H9 (cell line): ENCODE measurements around the gene ATF7. TPM values are rescaled to one million over a fixed set of nuclear protein-coding genes. Genes with fewer than 3 reads are reported as not detected.
A peak's percentile ranks its signal among the peaks of the same experiment; 100 is the strongest.

Experiments used
- DNase-seq: peaks from one replicate; pipeline ENCODE4 v3.0.0-alpha.2; 2017
- H2AFZ ChIP-seq: one replicate; pipeline ENCODE4 v1.6.1; 2013; ENCODE audit warnings: mild to moderate bottlenecking, low read length, control low read depth, moderate library complexity
- H2AK5ac ChIP-seq: 2 replicates; pipeline ENCODE4 v1.6.1; 2013; ENCODE audit warnings: low read length, control low read depth, mixed read lengths; ENCODE audit not compliant: insufficient read length
- H2BK120ac ChIP-seq: one replicate; pipeline ENCODE4 v1.6.1; 2013; ENCODE audit warnings: low read depth, mild to moderate bottlenecking, low read length, control low read depth, inconsistent platforms; ENCODE audit not compliant: poor library complexity, severe bottlenecking
- H2BK12ac ChIP-seq: 2 replicates; pipeline ENCODE4 v1.6.1; 2013; ENCODE audit warnings: low read length, control low read depth, mixed read lengths, low read depth; ENCODE audit not compliant: insufficient read length
- H2BK15ac ChIP-seq: 2 replicates; pipeline ENCODE4 v1.6.1; 2013; ENCODE audit warnings: low read depth, low read length, control low read depth
- H2BK20ac ChIP-seq: one replicate; pipeline ENCODE4 v1.6.1; 2013; ENCODE audit warnings: low read depth, mild to moderate bottlenecking, low read length, control low read depth, inconsistent platforms; ENCODE audit not compliant: poor library complexity, severe bottlenecking
- H2BK5ac ChIP-seq: 2 replicates; pipeline ENCODE4 v1.6.1; 2013; ENCODE audit warnings: low read length, control low read depth, mixed read lengths; ENCODE audit not compliant: insufficient read length
- H3K14ac ChIP-seq: 2 replicates; pipeline ENCODE4 v1.6.1; 2013; ENCODE audit warnings: low read length, control low read depth; ENCODE audit not compliant: insufficient read depth
- H3K18ac ChIP-seq: 2 replicates; pipeline ENCODE4 v1.6.1; 2013; ENCODE audit warnings: low read depth, mild to moderate bottlenecking, mixed read lengths, low read length, control low read depth; ENCODE audit not compliant: insufficient read length
- H3K23ac ChIP-seq: 2 replicates; pipeline ENCODE4 v1.6.1; 2013; ENCODE audit warnings: low read length, control low read depth, mixed read lengths, low read depth; ENCODE audit not compliant: insufficient read length
- H3K23me2 ChIP-seq: 2 replicates; pipeline ENCODE4 v1.6.1; 2013; ENCODE audit warnings: low read depth, mild to moderate bottlenecking, mixed read lengths, low read length, control low read depth; ENCODE audit not compliant: insufficient read length, poor library complexity, severe bottlenecking
- H3K27ac ChIP-seq: 2 replicates; pipeline ENCODE4 v1.5.1; 2013; ENCODE audit warnings: low read length, control low read depth, mixed read lengths, low read depth; ENCODE audit not compliant: insufficient read length
- H3K27me3 ChIP-seq: 2 replicates; pipeline ENCODE4 v1.6.1; 2013; ENCODE audit warnings: low read length, control low read depth, inconsistent platforms; ENCODE audit not compliant: insufficient read depth
- H3K4ac ChIP-seq: 2 replicates; pipeline ENCODE4 v1.6.1; 2013; ENCODE audit warnings: low read depth, mild to moderate bottlenecking, control low read depth, inconsistent platforms, low read length, moderate library complexity
- H3K4me1 ChIP-seq: 2 replicates; pipeline ENCODE4 v1.6.1; 2013; ENCODE audit warnings: low read length, control low read depth, inconsistent platforms; ENCODE audit not compliant: insufficient read depth
- H3K4me2 ChIP-seq: 2 replicates; pipeline ENCODE4 v1.6.1; 2013; ENCODE audit warnings: low read length, control low read depth, mixed read lengths; ENCODE audit not compliant: insufficient read length, insufficient read depth
- H3K56ac ChIP-seq: 2 replicates; pipeline ENCODE4 v1.6.1; 2013; ENCODE audit warnings: low read depth, mild to moderate bottlenecking, mixed read lengths, low read length, control low read depth; ENCODE audit not compliant: insufficient read length
- H3K79me1 ChIP-seq: 2 replicates; pipeline ENCODE4 v1.6.1; 2013; ENCODE audit warnings: low read depth, mild to moderate bottlenecking, moderate library complexity, low read length, control low read depth, inconsistent platforms; ENCODE audit not compliant: insufficient read depth, poor library complexity, severe bottlenecking
- H3K79me2 ChIP-seq: 2 replicates; pipeline ENCODE4 v1.6.1; 2013; ENCODE audit warnings: low read length, control low read depth, inconsistent platforms; ENCODE audit not compliant: insufficient read depth
- H3K9ac ChIP-seq: 2 replicates; pipeline ENCODE4 v1.6.1; 2013; ENCODE audit warnings: low read length, control low read depth, mixed read lengths; ENCODE audit not compliant: insufficient read length; ENCODE audit errors: extremely low read depth
- H3K9me3 ChIP-seq: one replicate; pipeline ENCODE4 v1.6.1; 2013; ENCODE audit warnings: low read depth, low read length, inconsistent platforms; ENCODE audit not compliant: control insufficient read depth
- H3T11ph ChIP-seq: one replicate; pipeline ENCODE4 v1.6.1; 2013; ENCODE audit warnings: mild to moderate bottlenecking, low read length, control low read depth, inconsistent platforms
- H4K20me1 ChIP-seq: one replicate; pipeline ENCODE4 v1.6.1; 2013; ENCODE audit not compliant: control insufficient read depth, insufficient read length, insufficient read depth
- H4K5ac ChIP-seq: 2 replicates; pipeline ENCODE4 v1.6.1; 2013; ENCODE audit warnings: low read depth, mild to moderate bottlenecking, mixed read lengths, low read length, control low read depth; ENCODE audit not compliant: insufficient read length
- H4K8ac ChIP-seq: replicated peaks from 2 replicates; pipeline ENCODE4 v1.6.1; 2013; ENCODE audit warnings: low read length, control low read depth, mixed read lengths, low read depth; ENCODE audit not compliant: insufficient read length
- H4K91ac ChIP-seq: 2 replicates; pipeline ENCODE4 v1.6.1; 2013; ENCODE audit warnings: low read depth, mild to moderate bottlenecking, moderate library complexity, mixed read lengths, low read length, control low read depth; ENCODE audit not compliant: insufficient read length
- H3K27ac Mint-ChIP-seq, 3 experiments: 2 replicates in 2 of 3; 3 replicates in 1 of 3; pipeline ENCODE4 v1.8.0; 2020 to 2021; ENCODE audit warnings: mixed read lengths in 3 of 3, mild to moderate bottlenecking in 1 of 3, moderate library complexity in 1 of 3
- H3K27me3 Mint-ChIP-seq: 2 replicates; pipeline ENCODE4 v1.8.0; 2021; ENCODE audit warnings: low read depth, mild to moderate bottlenecking, moderate library complexity, mixed read lengths
- H3K36me3 Mint-ChIP-seq, 3 experiments: 2 replicates in 2 of 3; 3 replicates in 1 of 3; pipeline ENCODE4 v1.8.0; 2020 to 2021; ENCODE audit warnings: low read depth in 3 of 3, mixed read lengths in 3 of 3; ENCODE audit not compliant: insufficient read depth in 1 of 3
- H3K4me1 Mint-ChIP-seq, 2 experiments: 2 replicates each; pipeline ENCODE4 v1.8.0; 2020; ENCODE audit warnings: mixed read lengths in 2 of 2
- H3K4me3 Mint-ChIP-seq, 2 experiments: 2 replicates in 1 of 2; 3 replicates in 1 of 2; pipeline ENCODE4 v1.8.0; 2020 to 2021; ENCODE audit warnings: mild to moderate bottlenecking in 2 of 2, mixed read lengths in 2 of 2, moderate library complexity in 1 of 2
- H3K9me3 Mint-ChIP-seq, 2 experiments: 2 replicates in 1 of 2; 3 replicates in 1 of 2; pipeline ENCODE4 v1.8.0; 2020; ENCODE audit warnings: mild to moderate bottlenecking in 2 of 2, mixed read lengths in 2 of 2, moderate library complexity in 1 of 2
- WGBS: extraction: QIAGEN DNeasy Blood & Tissue Kit; methylation state at CpG from one replicate; pipeline ENCODE4 v1.1.7; 2013; ENCODE audit warnings: missing lambda C conversion rate, low lambda C conversion rate, mixed read lengths; ENCODE audit not compliant: insufficient read length; ENCODE audit errors: extremely low coverage; 5-methylcytosine and 5-hydroxymethylcytosine counted together
- total RNA-seq: library from RNA; stranded (reverse); gene quantifications from 2 replicates; pipeline ENCODE4 v1.2.1, GENCODE V29; 2021
- TF ChIP-seq, protein P1 (sequence below): fragments of 200-600 bp; sonication (generic); conservative IDR thresholded peaks from 3 replicates; pipeline ENCODE4 v1.8.0; 2021; ENCODE audit warnings: antibody characterized with exemption, mild to moderate bottlenecking

ATF7 gene
- total RNA-seq, 1 experiment from 2014 or later: 17.7 TPM

GRCh38 chr12:53578783-53579182 lies 47.4 kb downstream of the ATF7 start:
- H3K56ac ChIP-seq: no peak overlapping the region
- Mint-ChIP-seq H3K36me3 (peaks cover 3 to 5% (median 4%) of the 10 kb centered on the region in 3 experiments), H3K27ac (peak overlapping the region in 1 of 3 experiments; percentile 65; a peak in 2 of 7 replicates), H3K9me3 (peaks cover 4 to 9% of the 10 kb centered on the region in 2 experiments), H3K27me3 (no peaks in the 10 kb centered on the region), H3K4me1 (peaks cover 6% of the 10 kb centered on the region in 2 experiments; a peak in 2 of 4 replicates), H3K4me3 (no peak overlapping the region)
- H3K27me3 ChIP-seq: no peaks in the 10 kb centered on the region
- no peak overlapping the region for H3K9ac ChIP-seq
- H3K79me2 ChIP-seq: no peaks in the 10 kb centered on the region
- H4K20me1 ChIP-seq: no peaks in the 10 kb centered on the region
- H4K91ac ChIP-seq: no peak overlapping the region
- no peak overlapping the region for H3K4me2 ChIP-seq
- H3K18ac ChIP-seq: no peak overlapping the region
- H3K4ac ChIP-seq: no peak overlapping the region
- H2BK12ac ChIP-seq: no peak overlapping the region
- H3T11ph ChIP-seq: no peak overlapping the region
- H3K23me2 ChIP-seq: no peaks in the 10 kb centered on the region
- no peak overlapping the region for H4K8ac ChIP-seq
- H3K14ac ChIP-seq: no peak overlapping the region
- H3K23ac ChIP-seq: no peak overlapping the region
- TF ChIP-seq, protein P1, sequence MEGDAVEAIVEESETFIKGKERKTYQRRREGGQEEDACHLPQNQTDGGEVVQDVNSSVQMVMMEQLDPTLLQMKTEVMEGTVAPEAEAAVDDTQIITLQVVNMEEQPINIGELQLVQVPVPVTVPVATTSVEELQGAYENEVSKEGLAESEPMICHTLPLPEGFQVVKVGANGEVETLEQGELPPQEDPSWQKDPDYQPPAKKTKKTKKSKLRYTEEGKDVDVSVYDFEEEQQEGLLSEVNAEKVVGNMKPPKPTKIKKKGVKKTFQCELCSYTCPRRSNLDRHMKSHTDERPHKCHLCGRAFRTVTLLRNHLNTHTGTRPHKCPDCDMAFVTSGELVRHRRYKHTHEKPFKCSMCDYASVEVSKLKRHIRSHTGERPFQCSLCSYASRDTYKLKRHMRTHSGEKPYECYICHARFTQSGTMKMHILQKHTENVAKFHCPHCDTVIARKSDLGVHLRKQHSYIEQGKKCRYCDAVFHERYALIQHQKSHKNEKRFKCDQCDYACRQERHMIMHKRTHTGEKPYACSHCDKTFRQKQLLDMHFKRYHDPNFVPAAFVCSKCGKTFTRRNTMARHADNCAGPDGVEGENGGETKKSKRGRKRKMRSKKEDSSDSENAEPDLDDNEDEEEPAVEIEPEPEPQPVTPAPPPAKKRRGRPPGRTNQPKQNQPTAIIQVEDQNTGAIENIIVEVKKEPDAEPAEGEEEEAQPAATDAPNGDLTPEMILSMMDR: no peak
- no CpG with 5 or more reads among the region's 5 CpGs for WGBS
- no peak overlapping the region for H2BK120ac ChIP-seq
- H2BK15ac ChIP-seq: no peak overlapping the region
- no peak overlapping the region for H3K27ac ChIP-seq
- H2BK5ac ChIP-seq: no peak overlapping the region
- no peak overlapping the region for H4K5ac ChIP-seq
- no peak overlapping the region for H2AFZ ChIP-seq
- H3K9me3 ChIP-seq: no peaks in the 10 kb centered on the region
- H2AK5ac ChIP-seq: no peak overlapping the region
- DNase-seq: peak; percentile 41
- no peaks in the 10 kb centered on the region for H3K4me1 ChIP-seq
- no peaks in the 10 kb centered on the region for H3K79me1 ChIP-seq
- H2BK20ac ChIP-seq: no peak overlapping the region
